GM19463 (cell line): Measurements from ENCODE around the gene SIPA1L3.

ENCODE experiments used
- ATAC-seq: cut with Tn5 transposase; IDR thresholded peaks from one replicate; pipeline ENCODE4 v1.9.1; 2021; ENCODE audit warnings: mild to moderate bottlenecking, moderate library complexity; ENCODE audit not compliant: unreplicated experiment

SIPA1L3 gene

GRCh38 chr19:37943480-37943879 lies 36.5 kb downstream of the SIPA1L3 start:
- no peak for ATAC-seq

GRCh38 chr19:37946132-37946531 lies 39.1 kb downstream of the SIPA1L3 start:
- ATAC-seq = no peak

- no peak for ATAC-seq
Observed at GRCh38 chr19:37947778-37948177, 40.8 kb downstream of the SIPA1L3 start.

GRCh38 chr19:37948362-37948761 lies 41.4 kb downstream of the SIPA1L3 start:
- ATAC-seq = no peak

GRCh38 chr19:37950471-37951175 lies 43.6 kb downstream of the SIPA1L3 start:
- ATAC-seq = no peak

GRCh38 chr19:37951816-37952210 lies 44.8 kb downstream of the SIPA1L3 start:
- ATAC-seq = no peak

- no peak for ATAC-seq
Observed at GRCh38 chr19:37953171-37953917, 46.3 kb downstream of the SIPA1L3 start.

GRCh38 chr19:37953918-37954303 lies 46.9 kb downstream of the SIPA1L3 start:
- ATAC-seq = no peak

- ATAC-seq = no peak
Observed at GRCh38 chr19:37954421-37954874, 47.4 kb downstream of the SIPA1L3 start.

GRCh38 chr19:37955986-37956385 lies 49.0 kb downstream of the SIPA1L3 start:
- ATAC-seq = no peak

GRCh38 chr19:37957176-37957575 lies 50.2 kb downstream of the SIPA1L3 start:
- ATAC-seq = no peak

GRCh38 chr19:37959665-37960114 lies 52.7 kb downstream of the SIPA1L3 start:
- ATAC-seq = no peak

GRCh38 chr19:37961198-37961597 lies 54.2 kb downstream of the SIPA1L3 start:
- no peak for ATAC-seq

- no peak for ATAC-seq
Observed at GRCh38 chr19:37963190-37963936, 56.4 kb downstream of the SIPA1L3 start.

GRCh38 chr19:37964109-37964508 lies 57.1 kb downstream of the SIPA1L3 start:
- ATAC-seq = no peak

- ATAC-seq = no peak
Observed at GRCh38 chr19:37966211-37966661, 59.2 kb downstream of the SIPA1L3 start.

- no peak for ATAC-seq
Observed at GRCh38 chr19:37966662-37967231, 59.7 kb downstream of the SIPA1L3 start.

GRCh38 chr19:37969695-37970094 lies 62.7 kb downstream of the SIPA1L3 start:
- ATAC-seq = no peak

GRCh38 chr19:37970699-37971098 lies 63.7 kb downstream of the SIPA1L3 start:
- no peak for ATAC-seq

- ATAC-seq = no peak
Observed at GRCh38 chr19:37972803-37973202, 65.8 kb downstream of the SIPA1L3 start.

- ATAC-seq = no peak
Observed at GRCh38 chr19:37973666-37974065, 66.7 kb downstream of the SIPA1L3 start.
